ENCODE results near the gene PACS2.

- TF ChIP-seq, protein P1, sequence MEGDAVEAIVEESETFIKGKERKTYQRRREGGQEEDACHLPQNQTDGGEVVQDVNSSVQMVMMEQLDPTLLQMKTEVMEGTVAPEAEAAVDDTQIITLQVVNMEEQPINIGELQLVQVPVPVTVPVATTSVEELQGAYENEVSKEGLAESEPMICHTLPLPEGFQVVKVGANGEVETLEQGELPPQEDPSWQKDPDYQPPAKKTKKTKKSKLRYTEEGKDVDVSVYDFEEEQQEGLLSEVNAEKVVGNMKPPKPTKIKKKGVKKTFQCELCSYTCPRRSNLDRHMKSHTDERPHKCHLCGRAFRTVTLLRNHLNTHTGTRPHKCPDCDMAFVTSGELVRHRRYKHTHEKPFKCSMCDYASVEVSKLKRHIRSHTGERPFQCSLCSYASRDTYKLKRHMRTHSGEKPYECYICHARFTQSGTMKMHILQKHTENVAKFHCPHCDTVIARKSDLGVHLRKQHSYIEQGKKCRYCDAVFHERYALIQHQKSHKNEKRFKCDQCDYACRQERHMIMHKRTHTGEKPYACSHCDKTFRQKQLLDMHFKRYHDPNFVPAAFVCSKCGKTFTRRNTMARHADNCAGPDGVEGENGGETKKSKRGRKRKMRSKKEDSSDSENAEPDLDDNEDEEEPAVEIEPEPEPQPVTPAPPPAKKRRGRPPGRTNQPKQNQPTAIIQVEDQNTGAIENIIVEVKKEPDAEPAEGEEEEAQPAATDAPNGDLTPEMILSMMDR (IDR thresholded peaks at IDR 0.05): no peak
- no peak for TF ChIP-seq EZH2 (IDR thresholded peaks at IDR 0.05; ENCODE audit: borderline replicate concordance, insufficient read depth, low read depth, low read length, poor library complexity, severe bottlenecking)
Observed at GRCh38 chr14:105356927-105357326, 42.4 kb downstream of the PACS2 start.
